H1 (cell line): ENCODE measurements around the gene PTPN7. TPM values are rescaled to one million over a fixed set of nuclear protein-coding genes. Genes with fewer than 3 reads are reported as not detected.

ENCODE experiments used
- CTCF ChIA-PET: fragments of 300-600 bp; sonication (Branson Sonifier 250); formaldehyde crosslinking; loops from one replicate; lab custom pipeline; 2021; ENCODE audit not compliant: partially characterized antibody; lab: Charles Lee
- POLR2A ChIA-PET: fragments of 300-600 bp; sonication (Branson Sonifier 250); formaldehyde crosslinking; loops from one replicate; lab custom pipeline; 2021; ENCODE audit warnings: inconsistent platforms; ENCODE audit not compliant: partially characterized antibody; lab: Charles Lee
- DNase-seq, 2 experiments: peaks; one replicate each; pipeline versions ENCODE4 v3.0.0 to v3.0.0-alpha.2; 2010 to 2022; ENCODE audit warnings: low spot score in 2 of 2, low read depth in 1 of 2, mixed read lengths in 1 of 2
- FAIRE-seq: peaks from 2 replicates; lab custom pipeline; 2011; peaks lifted over from hg19 to GRCh38; lab: Jason Lieb, UNC
- H2AFZ ChIP-seq: 2 replicates; pipeline ENCODE4 v1.8.1; 2012; ENCODE audit warnings: low read length, inconsistent platforms
- H2AK5ac ChIP-seq: 2 replicates; pipeline ENCODE4 v1.6.1; 2013; ENCODE audit warnings: low read depth, low read length
- H2BK120ac ChIP-seq: replicated peaks from 2 replicates; pipeline ENCODE3; 2013; ENCODE audit warnings: low read depth, low read length, inconsistent platforms
- H2BK12ac ChIP-seq: 2 replicates; pipeline ENCODE4 v1.6.1; 2013; ENCODE audit warnings: low read depth, low read length
- H2BK15ac ChIP-seq: 2 replicates; pipeline ENCODE4 v1.6.1; 2013; ENCODE audit warnings: low read length
- H2BK20ac ChIP-seq: 2 replicates; pipeline ENCODE4 v1.6.1; 2013; ENCODE audit warnings: low read length
- H2BK5ac ChIP-seq: 2 replicates; pipeline ENCODE4 v1.6.1; 2013; ENCODE audit warnings: low read depth, low read length
- H3K14ac ChIP-seq: 2 replicates; pipeline ENCODE4 v1.6.1; 2013; ENCODE audit warnings: inconsistent platforms; ENCODE audit not compliant: insufficient read length
- H3K18ac ChIP-seq: 2 replicates; pipeline ENCODE4 v1.6.1; 2013; ENCODE audit warnings: low read length; ENCODE audit errors: extremely low read depth
- H3K23ac ChIP-seq: 2 replicates; pipeline ENCODE4 v1.6.1; 2013; ENCODE audit warnings: inconsistent platforms; ENCODE audit not compliant: insufficient read length
- H3K23me2 ChIP-seq: 2 replicates; pipeline ENCODE4 v1.6.1; 2013; ENCODE audit warnings: low read depth, low read length
- H3K27ac ChIP-seq: 2 replicates; pipeline ENCODE4 v1.6.1; 2011; ENCODE audit warnings: low read depth, low read length, inconsistent platforms
- H3K27me3 ChIP-seq, 4 experiments: replicated peaks in 1 of 4; 1 replicate in 1 of 4; 2 replicates in 3 of 4; pipeline versions ENCODE4 v1.6.1 to v1.8.1; 2011 to 2013; ENCODE audit warnings: low read length in 3 of 4, mild to moderate bottlenecking in 3 of 4, inconsistent platforms in 2 of 4, mixed read lengths in 2 of 4, moderate library complexity in 1 of 4; ENCODE audit not compliant: control insufficient read depth in 3 of 4, insufficient read depth in 3 of 4; ENCODE audit errors: extremely low read depth in 1 of 4
- H3K36me3 ChIP-seq, 4 experiments: 2 replicates each; pipeline versions ENCODE4 v1.6.1 to v1.8.1; 2011 to 2013; ENCODE audit warnings: mild to moderate bottlenecking in 4 of 4, low read length in 3 of 4, moderate library complexity in 2 of 4, control low read depth in 1 of 4, inconsistent platforms in 1 of 4; ENCODE audit not compliant: insufficient read depth in 4 of 4, control insufficient read depth in 2 of 4
- H3K4ac ChIP-seq: replicated peaks from 2 replicates; pipeline ENCODE3; 2013; ENCODE audit warnings: low read length, low read depth, mixed read lengths, inconsistent platforms; ENCODE audit not compliant: insufficient read length
- H3K4me1 ChIP-seq, 4 experiments: replicated peaks in 1 of 4; 1 replicate in 1 of 4; 2 replicates in 3 of 4; pipeline versions ENCODE4 v1.6.1 to v1.8.1; 2011 to 2013; ENCODE audit warnings: low read length in 3 of 4, inconsistent platforms in 2 of 4, mixed read lengths in 1 of 4; ENCODE audit not compliant: insufficient read depth in 4 of 4, control insufficient read depth in 3 of 4
- H3K4me2 ChIP-seq, 2 experiments: 2 replicates each; pipeline versions ENCODE4 v1.6.1 to v1.8.1; 2011 to 2013; ENCODE audit warnings: low read depth in 2 of 2, low read length in 2 of 2, control low read depth in 1 of 2, inconsistent platforms in 1 of 2, mild to moderate bottlenecking in 1 of 2; ENCODE audit not compliant: insufficient read depth in 1 of 2
- H3K4me3 ChIP-seq, 4 experiments: fragments of 200-600, 300-600 bp in 1 of 4; sonication (generic), shearing (Covaris generic), sonication (Bioruptor Twin) in 1 of 4; 2 replicates each; pipeline versions ENCODE4 v1.5.1 to v1.8.1; 2011 to 2016; ENCODE audit warnings: low read length in 4 of 4, low read depth in 3 of 4, control low read depth in 2 of 4, inconsistent platforms in 2 of 4, mild to moderate bottlenecking in 2 of 4, mixed read lengths in 1 of 4, moderate library complexity in 1 of 4; ENCODE audit not compliant: insufficient read depth in 2 of 4; ENCODE audit errors: extremely low read depth in 1 of 4
- H3K56ac ChIP-seq: replicated peaks from 2 replicates; pipeline ENCODE3; 2013; ENCODE audit warnings: low read depth, mild to moderate bottlenecking, mixed read lengths, low read length, inconsistent platforms; ENCODE audit not compliant: insufficient read length
- H3K79me1 ChIP-seq: 2 replicates; pipeline ENCODE4 v1.6.1; 2013; ENCODE audit warnings: low read depth, low read length, control low read depth
- H3K79me2 ChIP-seq, 2 experiments: 2 replicates each; pipeline versions ENCODE4 v1.6.1 to v1.8.1; 2012 to 2013; ENCODE audit warnings: low read length in 2 of 2, mild to moderate bottlenecking in 2 of 2, inconsistent platforms in 1 of 2; ENCODE audit not compliant: insufficient read depth in 2 of 2, control insufficient read depth in 1 of 2
- H3K9ac ChIP-seq, 4 experiments: replicated peaks in 1 of 4; 1 replicate in 1 of 4; 2 replicates in 3 of 4; pipeline versions ENCODE4 v1.6.1 to v1.8.1; 2011 to 2013; ENCODE audit warnings: low read depth in 3 of 4, low read length in 3 of 4, control low read depth in 2 of 4, mild to moderate bottlenecking in 2 of 4, moderate library complexity in 2 of 4, inconsistent platforms in 1 of 4; ENCODE audit errors: extremely low read depth in 1 of 4
- H3K9me3 ChIP-seq, 2 experiments: 2 replicates each; pipeline versions ENCODE4 v1.6.1 to v1.8.1; 2012 to 2013; ENCODE audit warnings: mild to moderate bottlenecking in 2 of 2, moderate library complexity in 2 of 2, control low read depth in 1 of 2, inconsistent platforms in 1 of 2, low read depth in 1 of 2, low read length in 1 of 2, mixed read lengths in 1 of 2; ENCODE audit not compliant: insufficient read depth in 2 of 2
- H4K20me1 ChIP-seq, 2 experiments: replicated peaks in 1 of 2; 2 replicates each; pipeline versions ENCODE3 to v1.8.1; 2011 to 2013; ENCODE audit warnings: inconsistent platforms in 2 of 2, low read length in 2 of 2, mild to moderate bottlenecking in 1 of 2; ENCODE audit not compliant: insufficient read depth in 2 of 2, control insufficient read depth in 1 of 2
- H4K5ac ChIP-seq: 2 replicates; pipeline ENCODE4 v1.6.1; 2013; ENCODE audit warnings: low read length, low read depth, mixed read lengths, inconsistent platforms; ENCODE audit not compliant: insufficient read length
- H4K8ac ChIP-seq: 2 replicates; pipeline ENCODE4 v1.8.0; 2013; ENCODE audit warnings: mild to moderate bottlenecking, moderate library complexity, low read length, inconsistent platforms; ENCODE audit not compliant: insufficient read depth; ENCODE audit errors: extremely low read depth
- H4K91ac ChIP-seq: replicated peaks from 2 replicates; pipeline ENCODE3; 2013; ENCODE audit warnings: low read length, mixed read lengths, inconsistent platforms; ENCODE audit not compliant: insufficient read length
- ASH2L ChIP-seq: fragments of 200-600, 300-600 bp; sonication (generic); IDR thresholded peaks from one replicate; pipeline ENCODE4 v1.7.1; 2017; ENCODE audit warnings: low read length
- RFX5 ChIP-seq: IDR thresholded peaks from 2 replicates; pipeline ENCODE4 v1.6.1; 2011; ENCODE audit warnings: low read depth, low read length, improper control_type of control experiment, borderline replicate concordance
- WGBS, 2 experiments: shearing (Covaris generic) in 1 of 2; methylation state at CpG; one replicate each; pipeline versions ENCODE4 v1.1.6 to v1.1.7; 2013 to 2015; ENCODE audit warnings: low lambda C conversion rate in 2 of 2, mixed read lengths in 2 of 2, inconsistent platforms in 1 of 2, low coverage in 1 of 2, missing lambda C conversion rate in 1 of 2; ENCODE audit not compliant: insufficient replicate concordance in 2 of 2, insufficient coverage in 1 of 2, insufficient read length in 1 of 2; ENCODE audit errors: extremely low coverage in 1 of 2, missing lambda C conversion rate in 1 of 2; 5-methylcytosine and 5-hydroxymethylcytosine counted together
- polyA plus RNA-seq, 7 experiments: library from polyadenylated mRNA; depleted of rRNA in 3 of 7; stranded (reverse) in 5 of 7; unstranded in 2 of 7; fragments of >200 nt in 5 of 7; fragments of 200-250 nt in 2 of 7; gene quantifications; 1 replicate in 5 of 7; 2 replicates in 1 of 7; 4 replicates in 1 of 7; pipeline versions ENCODE4 v1.2.1 to v1.2.3, GENCODE V29; 2011 to 2013; ENCODE audit warnings: missing spikeins in 2 of 7, mixed read lengths in 2 of 7
- total RNA-seq: library from RNA; stranded (reverse); fragmentation: NEBNext Ultra II Directional; extraction: Animal tissue kit (Norgen Biotek cat#: 25700); gene quantifications from 2 replicates; pipeline ENCODE4 v1.2.1, GENCODE V29; 2021

The PTPN7 gene
- total and polyA plus RNA-seq, 2 of the 8 experiments (the other 6 are each of a cell fraction or from before 2014, with no cell fraction given), result 0.20 TPM; not detected in 1

DNA sequence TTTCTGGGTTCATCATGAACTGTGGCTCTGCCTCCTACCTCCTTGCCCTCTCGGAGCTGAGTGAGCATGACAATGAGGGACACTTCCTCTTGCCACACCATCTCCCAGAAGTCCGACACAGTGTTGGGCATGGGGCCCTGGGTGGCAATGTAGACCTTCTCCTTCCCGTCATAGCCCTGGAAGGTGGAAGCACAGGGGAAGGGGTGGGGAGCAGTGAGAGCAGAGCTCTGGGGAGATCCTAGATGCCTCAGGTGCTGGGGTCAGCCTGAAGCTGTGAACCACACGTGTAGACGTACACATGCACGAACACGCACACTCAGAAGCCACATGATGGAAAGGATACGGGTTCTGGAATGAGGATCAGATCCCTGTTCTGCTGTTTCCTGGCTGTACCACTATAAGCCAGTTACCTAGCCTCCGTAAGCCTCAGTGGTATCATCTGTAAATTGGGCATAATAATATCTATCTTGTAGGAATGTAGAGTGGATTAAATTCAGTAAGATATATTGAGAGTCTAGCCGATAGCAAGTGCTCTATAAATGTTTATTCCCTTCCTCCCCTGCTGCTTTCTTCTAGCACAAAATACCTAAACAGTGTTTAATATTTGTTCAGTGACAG is 6.1 kb downstream of the PTPN7 start:
- POLR2A ChIA-PET, result interaction anchor here (0.7 to 1.8 kb wide), 6 partner anchors 11 to 147 kb away, joined by 3 to 6 read pairs (median 3); no protein-coding TSS in a partner anchor
- Histone ChIP-seq H2BK12ac (peak overlapping the region; percentile 80; the same call in 1 of the 2 replicates), H3K9me3 (no peaks in the 10 kb centered on the region; a peak in 1 of 4 replicates), H2BK120ac (no peak overlapping the region), H3K36me3 (no peaks in the 10 kb centered on the region)
- peak; percentile 38 for TF ChIP-seq ASH2L
- no peak for TF ChIP-seq RFX5
- TF ChIP-seq, all 59 proteins: peak for 1
- Histone ChIP-seq H2BK5ac (peak overlapping the region; percentile 49; the same call in 1 of the 2 replicates), H3K9ac (no peak overlapping the region; a peak in 1 of 7 replicates), H3K79me2 (no peaks in the 10 kb centered on the region), H3K4me3 (no peak overlapping the region), H2AFZ (no peak overlapping the region), H4K91ac (peak overlapping the region; percentile 57), H3K56ac (no peak overlapping the region), H3K18ac (no peak overlapping the region), H3K14ac (no peak overlapping the region), H4K5ac (no peak overlapping the region), H3K27ac (no peak overlapping the region), H2BK15ac (peak overlapping the region; percentile 96; the same call in 1 of the 2 replicates), H2BK20ac (0 out of 2 replicates have a peak overlapping the region, but pooled peaks have one; percentile 57), H2AK5ac (peak overlapping the region; percentile 95; the same call in 1 of the 2 replicates), H4K8ac (no peak overlapping the region), H3K27me3 (no peaks in the 10 kb centered on the region), H3K4me1 (peaks cover 0 to 6% (median under 1%) of the 10 kb centered on the region in 4 experiments; a peak in 3 of 7 replicates), H4K20me1 (no peaks in the 10 kb centered on the region), H3K79me1 (no peaks in the 10 kb centered on the region), H3K23me2 (no peaks in the 10 kb centered on the region), H3K4ac (no peak overlapping the region), H3K4me2 (no peak overlapping the region), H3K23ac (no peak overlapping the region)
- FAIRE-seq (no peak), DNase-seq (no peak)
- CTCF ChIA-PET, result interaction anchor here (0.6 to 5.2 kb wide), 32 partner anchors 9 to 542 kb away, joined by 3 to 77 read pairs (median 4); partner anchors contain the start of genes ARL8A and LGR6
- WGBS, 2 experiments, result 85% methylated on average over 10 of the region's 10 CpGs; no CpG with 5 or more reads in 1 of the 2 experiments
